ENCODE data around the gene EFHD1.

The EFHD1 gene

GRCh38 chr2:232633413-232634205 lies at the start of gene EFHD1:
Gene EFHD1 (plus strand): TSS chr2:232633604. CDS start chr2:232633705, 101 bp downstream.
- DNase-seq (ENCODE audit: low read depth) = peak; percentile 15

- DNase-seq (ENCODE audit: low read depth) = no peak
Observed at GRCh38 chr2:232584238-232584637, 49.2 kb upstream of the EFHD1 start.

GRCh38 chr2:232586943-232587505 lies 46.4 kb upstream of the EFHD1 start:
- DNase-seq (ENCODE audit: low read depth) = no peak

GRCh38 chr2:232587512-232587911 lies 45.9 kb upstream of the EFHD1 start:
- no peak for DNase-seq (ENCODE audit: low read depth)

- no peak for DNase-seq (ENCODE audit: low read depth)
Observed at GRCh38 chr2:232588031-232588430, 45.4 kb upstream of the EFHD1 start.

GRCh38 chr2:232588680-232589585 lies 44.5 kb upstream of the EFHD1 start:
- peak; percentile 80 for DNase-seq (ENCODE audit: low read depth)

- DNase-seq (ENCODE audit: low read depth) = peak; percentile 91
Observed at GRCh38 chr2:232592772-232593395, 40.5 kb upstream of the EFHD1 start.

GRCh38 chr2:232593982-232594381 lies 39.4 kb upstream of the EFHD1 start:
- DNase-seq (ENCODE audit: low read depth) = no peak

- no peak for DNase-seq (ENCODE audit: low read depth)
Observed at GRCh38 chr2:232597362-232598079, 35.9 kb upstream of the EFHD1 start.

- DNase-seq (ENCODE audit: low read depth) = no peak
Observed at GRCh38 chr2:232598293-232598692, 35.1 kb upstream of the EFHD1 start.

- no peak for DNase-seq (ENCODE audit: low read depth)
Observed at GRCh38 chr2:232600053-232600773, 33.2 kb upstream of the EFHD1 start.

GRCh38 chr2:232603283-232603682 lies 30.1 kb upstream of the EFHD1 start:
- DNase-seq (ENCODE audit: low read depth) = no peak

- DNase-seq (ENCODE audit: low read depth) = no peak
Observed at GRCh38 chr2:232604535-232604934, 28.9 kb upstream of the EFHD1 start.

- DNase-seq (ENCODE audit: low read depth) = no peak
Observed at GRCh38 chr2:232607011-232607410, 26.4 kb upstream of the EFHD1 start.

- DNase-seq (ENCODE audit: low read depth) = no peak
Observed at GRCh38 chr2:232609607-232610006, 23.8 kb upstream of the EFHD1 start.

GRCh38 chr2:232610081-232610480 lies 23.3 kb upstream of the EFHD1 start:
- no peak for DNase-seq (ENCODE audit: low read depth)

- DNase-seq (ENCODE audit: low read depth) = no peak
Observed at GRCh38 chr2:232611061-232611460, 22.3 kb upstream of the EFHD1 start.

GRCh38 chr2:232611559-232612218 lies 21.7 kb upstream of the EFHD1 start:
- peak; percentile 18 for DNase-seq (ENCODE audit: low read depth)

- DNase-seq (ENCODE audit: low read depth) = no peak
Observed at GRCh38 chr2:232613538-232614134, 19.8 kb upstream of the EFHD1 start.

GRCh38 chr2:232615339-232615738 lies 18.1 kb upstream of the EFHD1 start:
- no peak for DNase-seq (ENCODE audit: low read depth)
